Suprapubic skin (tissue), 4 donors: Measurements from ENCODE around the gene TAS2R13. TPM values are rescaled to one million over a fixed set of nuclear protein-coding genes. Genes with fewer than 3 reads are reported as not detected.

Source experiments
- DNase-seq, 2 donors: peaks; one replicate each; pipeline ENCODE4 v3.0.0-alpha.2; 2019; ENCODE audit warnings: low spot score in 2 of 2
- H3K27ac ChIP-seq: fragments of 200-600 bp; sonication (generic); one replicate; pipeline ENCODE4 v1.5.1; 2019
- H3K27me3 ChIP-seq: fragments of 200-600 bp; sonication (generic); one replicate; pipeline ENCODE4 v1.5.1; 2019
- H3K36me3 ChIP-seq: fragments of 200-600 bp; sonication (generic); one replicate; pipeline ENCODE4 v1.5.1; 2019
- H3K4me1 ChIP-seq: fragments of 200-600 bp; sonication (generic); one replicate; pipeline ENCODE4 v1.5.1; 2019
- H3K4me3 ChIP-seq: fragments of 200-600 bp; sonication (generic); one replicate; pipeline ENCODE4 v1.5.1; 2019; ENCODE audit warnings: mild to moderate bottlenecking
- H3K9me3 ChIP-seq: fragments of 200-600 bp; sonication (generic); one replicate; pipeline ENCODE4 v1.5.1; 2019
- CTCF ChIP-seq, 2 donors: fragments of 200-600 bp in 1 of 2; fragments of 450-650 bp in 1 of 2; sonication (generic) in 1 of 2; IDR thresholded peaks; one replicate each; pipeline ENCODE4 v1.5.1; 2016 to 2019; ENCODE audit warnings: antibody characterized with exemption in 2 of 2, mild to moderate bottlenecking in 1 of 2, moderate library complexity in 1 of 2
- EP300 ChIP-seq: sonication (generic); formaldehyde crosslinking; IDR thresholded peaks from one replicate; pipeline ENCODE4 v1.6.1; 2017; ENCODE audit warnings: antibody characterized with exemption
- POLR2A ChIP-seq, 2 donors: fragments of 450-650 bp; IDR thresholded peaks; one replicate each; pipeline ENCODE4 v1.6.1; 2017; ENCODE audit warnings: antibody characterized with exemption in 2 of 2, mild to moderate bottlenecking in 2 of 2, moderate library complexity in 2 of 2
- POLR2AphosphoS5 ChIP-seq, 3 donors: sonication (generic); formaldehyde crosslinking; IDR thresholded peaks; one replicate each; pipeline ENCODE4 v1.6.1; 2017; ENCODE audit warnings: antibody characterized with exemption in 3 of 3
- WGBS: methylation state at CpG from one replicate; pipeline ENCODE4 v1.1.5; 2018; 5-methylcytosine and 5-hydroxymethylcytosine counted together
- total RNA-seq, 4 donors: library from RNA; depleted of rRNA; stranded (reverse); fragments of >200 nt; gene quantifications; one replicate each; pipeline ENCODE4 v1.1.0, GENCODE V29; 2016

The TAS2R13 gene
- total RNA-seq, 4 donors from 2014 or later: 0.38 to 2.6 (median 1.7) TPM

- no peaks in the 10 kb centered on the region for H3K36me3 ChIP-seq
- H3K9me3 ChIP-seq: peaks cover 15% of the 10 kb centered on the region
- TF ChIP-seq POLR2A (IDR thresholded peaks at IDR 0.05) (no peak), EP300 (no peak), CTCF (IDR thresholded peaks at IDR 0.05) (no peak)
- no peak for DNase-seq
- H3K4me1 ChIP-seq: no peaks in the 10 kb centered on the region
- WGBS: 100% methylated on average over 1 of the region's 1 CpG
- H3K27me3 ChIP-seq: no peaks in the 10 kb centered on the region
- H3K4me3 ChIP-seq: no peak overlapping the region
- no peak overlapping the region for H3K27ac ChIP-seq
Measured at GRCh38 chr12:10901427-10901826, 7.9 kb downstream of the TAS2R13 start.

GRCh38 chr12:10900972-10901371 lies 8.4 kb downstream of the TAS2R13 start:
- Histone ChIP-seq H3K9me3 (peaks cover 15% of the 10 kb centered on the region), H3K27me3 (no peaks in the 10 kb centered on the region), H3K4me1 (no peaks in the 10 kb centered on the region), H3K36me3 (no peaks in the 10 kb centered on the region), H3K27ac (no peak overlapping the region), H3K4me3 (no peak overlapping the region)
- TF ChIP-seq POLR2AphosphoS5 (IDR thresholded peaks at IDR 0.05) (no peak), CTCF (IDR thresholded peaks at IDR 0.05) (no peak), EP300 (no peak), POLR2A (IDR thresholded peaks at IDR 0.05) (no peak)
- 90% methylated on average over 1 of the region's 1 CpG for WGBS
- DNase-seq: no peak

- Histone ChIP-seq H3K4me3 (no peak overlapping the region), H3K9me3 (peaks cover 15% of the 10 kb centered on the region), H3K4me1 (no peaks in the 10 kb centered on the region), H3K27me3 (no peaks in the 10 kb centered on the region), H3K36me3 (no peaks in the 10 kb centered on the region), H3K27ac (no peak overlapping the region)
- WGBS: 100% methylated on average over 1 of the region's 1 CpG
- DNase-seq: no peak
- TF ChIP-seq EP300 (no peak), POLR2A (IDR thresholded peaks at IDR 0.05) (no peak), POLR2AphosphoS5 (IDR thresholded peaks at IDR 0.05) (no peak), CTCF (IDR thresholded peaks at IDR 0.05) (no peak)
Measured at GRCh38 chr12:10900530-10900929, 8.8 kb downstream of the TAS2R13 start.

- Histone ChIP-seq H3K36me3 (no peaks in the 10 kb centered on the region), H3K27me3 (no peaks in the 10 kb centered on the region), H3K4me1 (no peaks in the 10 kb centered on the region), H3K9me3 (no peaks in the 10 kb centered on the region), H3K4me3 (no peak overlapping the region), H3K27ac (no peak overlapping the region)
- no peak for TF ChIP-seq CTCF (IDR thresholded peaks at IDR 0.05)
- no peak for TF ChIP-seq EP300
- no peak for TF ChIP-seq POLR2AphosphoS5 (IDR thresholded peaks at IDR 0.05)
- no peak for TF ChIP-seq POLR2A (IDR thresholded peaks at IDR 0.05)
- DNase-seq: no peak
- 94% methylated on average over 5 of the region's 5 CpGs for WGBS
Measured at GRCh38 chr12:10896854-10897253, 12.5 kb downstream of the TAS2R13 start.

- Histone ChIP-seq H3K27me3 (no peaks in the 10 kb centered on the region), H3K4me1 (no peaks in the 10 kb centered on the region), H3K36me3 (no peaks in the 10 kb centered on the region), H3K4me3 (no peak overlapping the region), H3K9me3 (no peaks in the 10 kb centered on the region), H3K27ac (no peak overlapping the region)
- TF ChIP-seq CTCF (IDR thresholded peaks at IDR 0.05): no peak
- no peak for TF ChIP-seq EP300
- DNase-seq: no peak
- WGBS: 98% methylated on average over 2 of the region's 2 CpGs
Measured at GRCh38 chr12:10891937-10892336, 17.4 kb downstream of the TAS2R13 start.
